Measurements from ENCODE around the gene AKT2.

AKT2 gene

GRCh38 chr19:40249781-40250180 lies 35.4 kb downstream of the AKT2 start:
- TF ChIP-seq, protein P1, sequence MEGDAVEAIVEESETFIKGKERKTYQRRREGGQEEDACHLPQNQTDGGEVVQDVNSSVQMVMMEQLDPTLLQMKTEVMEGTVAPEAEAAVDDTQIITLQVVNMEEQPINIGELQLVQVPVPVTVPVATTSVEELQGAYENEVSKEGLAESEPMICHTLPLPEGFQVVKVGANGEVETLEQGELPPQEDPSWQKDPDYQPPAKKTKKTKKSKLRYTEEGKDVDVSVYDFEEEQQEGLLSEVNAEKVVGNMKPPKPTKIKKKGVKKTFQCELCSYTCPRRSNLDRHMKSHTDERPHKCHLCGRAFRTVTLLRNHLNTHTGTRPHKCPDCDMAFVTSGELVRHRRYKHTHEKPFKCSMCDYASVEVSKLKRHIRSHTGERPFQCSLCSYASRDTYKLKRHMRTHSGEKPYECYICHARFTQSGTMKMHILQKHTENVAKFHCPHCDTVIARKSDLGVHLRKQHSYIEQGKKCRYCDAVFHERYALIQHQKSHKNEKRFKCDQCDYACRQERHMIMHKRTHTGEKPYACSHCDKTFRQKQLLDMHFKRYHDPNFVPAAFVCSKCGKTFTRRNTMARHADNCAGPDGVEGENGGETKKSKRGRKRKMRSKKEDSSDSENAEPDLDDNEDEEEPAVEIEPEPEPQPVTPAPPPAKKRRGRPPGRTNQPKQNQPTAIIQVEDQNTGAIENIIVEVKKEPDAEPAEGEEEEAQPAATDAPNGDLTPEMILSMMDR (IDR thresholded peaks at IDR 0.05; ENCODE audit: extremely low read depth, missing control alignments) = no peak

GRCh38 chr19:40249201-40249600 lies 35.9 kb downstream of the AKT2 start:
- no peak for DNase-seq (ENCODE audit: low spot score)
- TF ChIP-seq, protein P1 (IDR thresholded peaks at IDR 0.05; ENCODE audit: extremely low read depth, missing control alignments) = no peak

More at GRCh38 chr19:40249781-40250180, 35.4 kb downstream of the AKT2 start:
- DNase-seq (ENCODE audit: low spot score) = no peak

- no peak for DNase-seq (ENCODE audit: low spot score)
- TF ChIP-seq, protein P1 (IDR thresholded peaks at IDR 0.05; ENCODE audit: extremely low read depth, missing control alignments) = no peak
Measured at GRCh38 chr19:40247735-40248262, 37.3 kb downstream of the AKT2 start.

GRCh38 chr19:40247178-40247577 lies 38.0 kb downstream of the AKT2 start:
- no peak for DNase-seq (ENCODE audit: low spot score)
- TF ChIP-seq, protein P1 (IDR thresholded peaks at IDR 0.05; ENCODE audit: extremely low read depth, missing control alignments) = no peak

DNA sequence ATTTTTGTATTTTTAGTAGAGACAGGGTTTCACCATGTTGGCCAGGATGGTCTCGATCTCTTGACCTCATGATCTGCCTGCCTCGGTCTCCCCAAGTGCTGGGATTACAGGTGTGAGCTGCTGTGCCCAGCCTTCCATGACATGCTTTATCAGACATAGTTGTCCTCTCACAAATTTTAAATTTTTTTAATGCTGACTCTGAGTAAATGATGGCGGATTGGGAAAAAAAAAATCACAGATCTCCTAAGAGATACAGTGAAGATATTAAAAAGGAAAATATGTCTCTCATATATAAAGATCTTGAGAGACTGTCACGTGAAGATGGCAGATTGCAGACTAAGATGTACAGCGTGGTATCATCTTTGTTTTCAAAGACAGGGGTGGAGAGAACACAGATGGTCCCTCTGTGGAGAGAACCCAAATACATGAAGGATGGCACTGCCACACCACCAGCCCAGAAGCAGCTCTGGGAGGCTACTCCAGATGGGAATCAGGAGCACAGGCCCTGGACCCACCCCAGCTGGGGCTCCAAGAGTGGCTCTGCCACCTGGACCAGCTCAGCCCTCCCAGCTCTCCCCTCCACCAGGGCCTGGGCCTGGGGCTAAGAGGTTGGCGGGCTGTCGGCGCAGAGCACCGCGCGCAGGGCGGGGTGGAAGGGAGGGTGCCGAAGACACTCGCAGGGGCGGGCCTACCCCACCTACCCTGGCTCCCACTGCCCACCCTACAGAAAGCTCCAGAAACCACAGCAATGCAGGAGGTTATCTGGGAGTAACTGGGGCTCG lies 38.7 kb downstream of the AKT2 start:
- DNase-seq (ENCODE audit: low spot score) = no peak
- TF ChIP-seq, protein P1 (IDR thresholded peaks at IDR 0.05; ENCODE audit: extremely low read depth, missing control alignments) = no peak

DNA sequence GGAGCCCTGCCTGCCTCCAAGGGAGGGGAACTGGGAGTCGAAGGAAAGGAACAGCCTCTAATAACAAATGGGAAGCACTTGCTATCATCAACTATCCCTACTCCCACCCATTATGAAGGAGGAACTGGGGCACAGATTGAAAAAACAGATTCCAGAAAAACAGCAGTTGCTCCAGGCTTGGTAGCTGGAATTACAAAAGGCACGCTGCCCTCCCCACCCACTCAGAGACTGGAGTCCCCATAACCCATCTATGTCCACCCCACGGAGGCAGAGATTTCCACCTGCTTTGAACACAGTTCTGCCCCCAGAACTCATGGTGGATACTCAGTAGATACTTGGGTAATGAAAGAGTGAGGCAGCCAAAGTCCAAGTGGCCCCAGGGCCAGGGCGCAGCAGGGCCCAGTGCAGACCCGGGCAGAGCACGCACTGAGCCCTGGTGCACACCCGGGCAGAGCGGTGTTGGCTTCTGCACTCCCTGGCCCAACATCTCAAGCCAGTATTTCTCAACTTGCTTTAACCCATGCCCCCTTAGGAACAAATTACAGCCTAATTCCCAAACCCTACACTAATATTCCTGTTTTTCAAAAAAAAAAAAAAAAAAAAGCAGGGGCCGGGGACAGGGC lies 39.5 kb downstream of the AKT2 start:
- DNase-seq (ENCODE audit: low spot score) = no peak
- TF ChIP-seq, protein P1 (IDR thresholded peaks at IDR 0.05; ENCODE audit: extremely low read depth, missing control alignments) = no peak
